ENCODE data around the gene CDC42BPB. TPM values are rescaled to one million over a fixed set of nuclear protein-coding genes. Genes with fewer than 3 reads are reported as not detected.

CDC42BPB gene
- total and polyA plus RNA-seq, 12 donors, result 29.6 to 83.6 (median 69.3) TPM

DNA sequence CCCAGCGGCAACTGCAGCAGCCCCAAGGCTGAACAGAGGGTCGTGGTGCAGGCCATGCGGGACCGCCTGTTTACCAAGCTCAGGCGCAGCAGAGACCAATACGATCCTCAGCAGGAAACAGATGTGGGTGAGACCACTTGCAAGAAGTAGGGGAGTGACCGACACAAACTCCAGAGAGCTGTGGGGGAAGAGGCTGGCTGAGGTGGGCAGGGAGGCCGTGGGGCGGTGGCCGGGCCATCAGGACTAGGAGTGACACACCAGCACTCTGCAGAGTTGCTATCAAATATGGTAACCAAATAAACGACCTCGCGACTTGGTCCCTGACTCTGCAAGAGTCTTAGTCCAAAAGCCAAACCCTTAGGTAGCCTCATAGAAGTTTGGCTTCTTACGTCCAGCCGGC, 104.2 kb downstream of the CDC42BPB start:
- no peak for DNase-seq

DNA sequence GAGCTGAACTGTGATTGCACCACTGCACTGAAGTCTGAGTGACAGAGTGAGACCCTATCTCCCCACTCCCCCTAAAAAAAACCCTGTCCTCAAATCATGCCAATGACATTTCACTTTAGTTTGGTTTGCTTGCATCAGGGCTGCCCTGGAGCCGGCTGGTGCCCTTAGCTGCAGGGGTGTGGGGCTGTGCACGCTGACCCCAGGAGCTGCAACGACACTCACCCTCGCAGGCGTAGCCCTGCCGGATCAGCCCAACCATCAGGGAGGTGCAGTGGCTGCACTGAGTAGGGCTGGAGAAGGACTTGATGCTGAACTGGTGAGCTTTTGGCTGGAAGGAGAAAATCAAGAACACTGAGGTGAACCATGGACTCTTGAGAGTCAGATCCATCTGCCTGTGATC, 105.1 kb downstream of the CDC42BPB start:
- no peak for DNase-seq
- 89% methylated on average over 6 of the region's 6 CpGs for WGBS, 2 donors
- no peak for ATAC-seq
- TF ChIP-seq, protein P1, sequence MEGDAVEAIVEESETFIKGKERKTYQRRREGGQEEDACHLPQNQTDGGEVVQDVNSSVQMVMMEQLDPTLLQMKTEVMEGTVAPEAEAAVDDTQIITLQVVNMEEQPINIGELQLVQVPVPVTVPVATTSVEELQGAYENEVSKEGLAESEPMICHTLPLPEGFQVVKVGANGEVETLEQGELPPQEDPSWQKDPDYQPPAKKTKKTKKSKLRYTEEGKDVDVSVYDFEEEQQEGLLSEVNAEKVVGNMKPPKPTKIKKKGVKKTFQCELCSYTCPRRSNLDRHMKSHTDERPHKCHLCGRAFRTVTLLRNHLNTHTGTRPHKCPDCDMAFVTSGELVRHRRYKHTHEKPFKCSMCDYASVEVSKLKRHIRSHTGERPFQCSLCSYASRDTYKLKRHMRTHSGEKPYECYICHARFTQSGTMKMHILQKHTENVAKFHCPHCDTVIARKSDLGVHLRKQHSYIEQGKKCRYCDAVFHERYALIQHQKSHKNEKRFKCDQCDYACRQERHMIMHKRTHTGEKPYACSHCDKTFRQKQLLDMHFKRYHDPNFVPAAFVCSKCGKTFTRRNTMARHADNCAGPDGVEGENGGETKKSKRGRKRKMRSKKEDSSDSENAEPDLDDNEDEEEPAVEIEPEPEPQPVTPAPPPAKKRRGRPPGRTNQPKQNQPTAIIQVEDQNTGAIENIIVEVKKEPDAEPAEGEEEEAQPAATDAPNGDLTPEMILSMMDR (IDR thresholded peaks at IDR 0.05), result no peak
- Histone ChIP-seq H3K27me3 (no peaks in the 10 kb centered on the region), H3K36me3 (peaks cover 0 to 95% (median 75%) of the 10 kb centered on the region in 9 donors), H3K27ac (no peak overlapping the region), H3K9me3 (no peaks in the 10 kb centered on the region), H3K4me1 (peaks cover 0 to 20% (median 7%) of the 10 kb centered on the region in 9 donors), H3K4me3 (no peak overlapping the region)
- intact Hi-C loops (cut with DNase I), result loop anchor here in 1 of 10 donors (1.0 kb wide), 1 partner anchor 60 kb away; no protein-coding TSS in a partner anchor

More for the DNA sequence above, 104.2 kb downstream of the CDC42BPB start:
- TF ChIP-seq, protein P1 (IDR thresholded peaks at IDR 0.05), result no peak
- Histone ChIP-seq H3K4me3 (no peak overlapping the region), H3K9me3 (no peaks in the 10 kb centered on the region), H3K36me3 (peaks cover 0 to 97% (median 78%) of the 10 kb centered on the region in 9 donors), H3K27ac (no peak overlapping the region), H3K27me3 (no peaks in the 10 kb centered on the region), H3K4me1 (peaks cover 0 to 20% (median 7%) of the 10 kb centered on the region in 9 donors)
- intact Hi-C loops (cut with DNase I), result no loop called here
- WGBS, 2 donors, result 87 to 89% methylated on average over 15 of the region's 15 CpGs
- no peak for ATAC-seq

DNA sequence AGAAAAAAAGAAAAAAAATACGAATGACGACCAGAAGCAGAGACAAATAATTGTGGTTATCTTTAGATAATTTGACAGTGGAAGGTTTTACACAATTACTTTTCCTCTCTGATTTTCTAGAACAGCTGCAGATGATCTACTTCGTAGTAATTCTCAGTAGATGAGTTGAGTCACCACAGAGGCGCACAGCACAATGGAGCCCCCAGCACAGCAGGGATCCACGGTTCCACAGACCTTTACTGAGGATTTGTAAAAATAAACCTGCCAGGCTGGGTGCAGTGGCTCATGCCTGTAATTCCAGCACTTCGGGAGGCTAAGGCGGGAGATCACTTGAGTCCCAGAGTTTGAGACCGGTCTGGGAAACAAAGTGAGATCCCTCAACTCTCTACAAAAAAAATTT, 105.5 kb downstream of the CDC42BPB start:
- TF ChIP-seq, protein P1 (IDR thresholded peaks at IDR 0.05), result no peak
- 75 to 79% methylated on average over 8 of the region's 8 CpGs for WGBS, 2 donors
- Histone ChIP-seq H3K36me3 (peaks cover 0 to 95% (median 79%) of the 10 kb centered on the region in 9 donors), H3K27me3 (no peaks in the 10 kb centered on the region), H3K4me1 (peaks cover 0 to 20% (median 7%) of the 10 kb centered on the region in 9 donors), H3K4me3 (no peak overlapping the region), H3K27ac (no peak overlapping the region), H3K9me3 (no peaks in the 10 kb centered on the region)
- no peak for ATAC-seq
- no peak for DNase-seq
- intact Hi-C loops (cut with DNase I), result loop anchor here in 1 of 10 donors (1.0 kb wide), 1 partner anchor 61 kb away; no protein-coding TSS in a partner anchor

DNA sequence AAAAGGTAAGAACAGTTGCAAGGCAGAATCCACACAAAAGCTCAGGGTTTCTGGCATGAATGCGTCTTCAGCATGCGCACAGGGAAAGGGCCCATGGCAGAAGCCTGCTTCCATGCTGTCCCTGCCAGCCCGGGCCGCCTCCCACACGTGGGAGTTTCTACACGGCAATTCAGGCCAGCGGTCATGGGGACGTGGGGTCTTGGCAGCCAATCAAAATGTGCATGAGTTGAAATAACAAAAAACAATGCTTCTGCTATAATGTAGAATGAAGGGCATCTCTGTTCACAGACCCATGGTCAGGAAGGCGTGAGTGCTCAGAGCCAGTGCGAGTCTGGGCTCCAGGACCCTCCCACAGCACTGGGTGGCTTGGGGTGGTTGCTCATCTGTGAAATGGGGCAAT, 106.3 kb downstream of the CDC42BPB start:
- H3K27me3 ChIP-seq, result no peaks in the 10 kb centered on the region
- H3K4me1 ChIP-seq, result peaks cover 0 to 20% (median 7%) of the 10 kb centered on the region in 9 donors
- no peaks in the 10 kb centered on the region for H3K9me3 ChIP-seq
- intact Hi-C loops (cut with DNase I), result no loop called here
- DNase-seq, result no peak
- peaks cover 6 to 95% (median 79%) of the 10 kb centered on the region in 9 donors for H3K36me3 ChIP-seq
- no peak overlapping the region for H3K4me3 ChIP-seq
- TF ChIP-seq, protein P1 (IDR thresholded peaks at IDR 0.05), result no peak
- ATAC-seq, result no peak
- WGBS, 2 donors, result 66 to 67% methylated on average over 10 of the region's 10 CpGs
- no peak overlapping the region for H3K27ac ChIP-seq
